Neutrophil (primary cell): Measurements from ENCODE around the gene IRF2BP2.
A peak's percentile ranks its signal among the peaks of the same experiment; 100 is the strongest.

Source experiments
- H3K27ac ChIP-seq: fragments of 200-600 bp; sonication (generic); 2 replicates; pipeline ENCODE4 v1.5.1; 2016; ENCODE audit warnings: mild to moderate bottlenecking, moderate library complexity
- H3K27me3 ChIP-seq: fragments of 200-600 bp; sonication (generic); 2 replicates; pipeline ENCODE4 v1.6.0; 2016; ENCODE audit warnings: mild to moderate bottlenecking
- H3K36me3 ChIP-seq: fragments of 200-600 bp; sonication (generic); 2 replicates; pipeline ENCODE4 v1.5.1; 2017
- H3K4me1 ChIP-seq, 2 experiments: fragments of 200-600 bp in 1 of 2; sonication (generic) in 1 of 2; 1 replicate in 1 of 2; 2 replicates in 1 of 2; pipeline versions ENCODE4 v1.5.1 to v1.6.1; 2013 to 2016; ENCODE audit warnings: low read depth in 1 of 2, low read length in 1 of 2, mild to moderate bottlenecking in 1 of 2, moderate library complexity in 1 of 2; ENCODE audit not compliant: control insufficient read depth in 1 of 2, insufficient read depth in 1 of 2
- H3K4me3 ChIP-seq, 2 experiments: fragments of 200-600 bp in 1 of 2; sonication (generic) in 1 of 2; 1 replicate in 1 of 2; 2 replicates in 1 of 2; pipeline ENCODE4 v1.5.1; 2013 to 2016; ENCODE audit warnings: low read depth in 1 of 2, low read length in 1 of 2, mild to moderate bottlenecking in 1 of 2, moderate library complexity in 1 of 2
- H3K9me3 ChIP-seq: fragments of 200-600 bp; sonication (generic); 2 replicates; pipeline ENCODE4 v1.5.1; 2016
- CTCF ChIP-seq: fragments of 200-600 bp; sonication (generic); IDR thresholded peaks from 2 replicates; pipeline ENCODE4 v1.5.1; 2016; ENCODE audit warnings: antibody characterized with exemption

The IRF2BP2 gene

GRCh38 chr1:234626391-234626790 lies 16.4 kb upstream of the IRF2BP2 start:
- Histone ChIP-seq H3K9me3 (no peaks in the 10 kb centered on the region), H3K27me3 (no peaks in the 10 kb centered on the region), H3K36me3 (no peaks in the 10 kb centered on the region), H3K4me1 (peaks cover 0 to 3% of the 10 kb centered on the region in 2 experiments), H3K27ac (no peak overlapping the region), H3K4me3 (no peak overlapping the region)
- no peak for TF ChIP-seq CTCF

- Histone ChIP-seq H3K9me3 (no peaks in the 10 kb centered on the region), H3K36me3 (no peaks in the 10 kb centered on the region), H3K4me1 (peaks cover 8% of the 10 kb centered on the region in 2 experiments), H3K27me3 (no peaks in the 10 kb centered on the region), H3K27ac (no peak overlapping the region), H3K4me3 (no peak overlapping the region)
- TF ChIP-seq CTCF, result no peak
Observed at GRCh38 chr1:234624724-234625117, 14.7 kb upstream of the IRF2BP2 start.

GRCh38 chr1:234621657-234622335 lies 11.8 kb upstream of the IRF2BP2 start:
- no peak for TF ChIP-seq CTCF
- no peaks in the 10 kb centered on the region for H3K9me3 ChIP-seq
- H3K27me3 ChIP-seq, result no peaks in the 10 kb centered on the region
- no peaks in the 10 kb centered on the region for H3K36me3 ChIP-seq
- peaks cover 10 to 16% of the 10 kb centered on the region in 2 experiments for H3K4me1 ChIP-seq
- no peak overlapping the region for H3K4me3 ChIP-seq
- no peak overlapping the region for H3K27ac ChIP-seq

- peaks cover 13 to 16% of the 10 kb centered on the region in 2 experiments for H3K4me1 ChIP-seq
- no peaks in the 10 kb centered on the region for H3K27me3 ChIP-seq
- H3K9me3 ChIP-seq, result no peaks in the 10 kb centered on the region
- H3K36me3 ChIP-seq, result no peaks in the 10 kb centered on the region
- H3K27ac ChIP-seq, result no peak overlapping the region
- H3K4me3 ChIP-seq, result no peak overlapping the region
- TF ChIP-seq CTCF, result no peak
Observed at GRCh38 chr1:234621127-234621468, 11.1 kb upstream of the IRF2BP2 start.

- no peaks in the 10 kb centered on the region for H3K27me3 ChIP-seq
- no peak overlapping the region for H3K4me3 ChIP-seq
- no peaks in the 10 kb centered on the region for H3K36me3 ChIP-seq
- TF ChIP-seq CTCF, result no peak
- H3K4me1 ChIP-seq, result peaks cover 13 to 16% of the 10 kb centered on the region in 2 experiments
- H3K27ac ChIP-seq, result peak overlapping the region; percentile 17
- no peaks in the 10 kb centered on the region for H3K9me3 ChIP-seq
Observed at GRCh38 chr1:234620272-234621126, 10.5 kb upstream of the IRF2BP2 start.
